B cell (primary cell): ENCODE data around the gene APOB. TPM values are rescaled to one million over a fixed set of nuclear protein-coding genes. Genes with fewer than 3 reads are reported as not detected.

Source experiments
- ATAC-seq: fragments of 200-7000 bp; cut with Tn5 transposase; one replicate; pipeline ENCODE4 v1.10.0; 2021; ENCODE audit warnings: low read depth, mild to moderate bottlenecking, moderate number of reproducible peaks, moderate library complexity
- CTCF ChIA-PET: fragments of 350-600 bp; sonication (Branson Sonifier 250); formaldehyde crosslinking; loops from one replicate; lab custom pipeline; 2021; ENCODE audit warnings: antibody characterized with exemption, inconsistent platforms; lab: Charles Lee
- POLR2A ChIA-PET: fragments of 350-600 bp; sonication (Branson Sonifier 250); formaldehyde crosslinking; loops from one replicate; lab custom pipeline; 2021; ENCODE audit warnings: antibody characterized with exemption; lab: Charles Lee
- DNase-seq: peaks from one replicate; pipeline ENCODE4 v3.0.0; 2013
- H2AFZ ChIP-seq: 2 replicates; pipeline ENCODE4 v1.6.1; 2012; ENCODE audit warnings: mild to moderate bottlenecking, low read depth, low read length; ENCODE audit not compliant: insufficient read depth, poor library complexity, severe bottlenecking
- H3K27ac ChIP-seq, 2 donors: 1 replicate in 1 of 2; 2 replicates in 1 of 2; pipeline ENCODE4 v1.5.1; 2012 to 2013; ENCODE audit warnings: low read length in 2 of 2, mild to moderate bottlenecking in 2 of 2, moderate library complexity in 1 of 2
- H3K27me3 ChIP-seq, 4 experiments: fragments of 200-600 bp in 1 of 4; sonication (generic) in 1 of 4; replicated peaks in 1 of 4; 1 replicate in 2 of 4; 2 replicates in 2 of 4; pipeline versions ENCODE4 v1.6.1 to v1.7.0; 2013 to 2016; ENCODE audit warnings: low read length in 3 of 4, mild to moderate bottlenecking in 2 of 4, mixed read lengths in 1 of 4, moderate library complexity in 1 of 4; ENCODE audit not compliant: insufficient read depth in 4 of 4, control insufficient read depth in 3 of 4; ENCODE audit errors: control extremely low read depth in 1 of 4
- H3K36me3 ChIP-seq, 2 experiments: replicated peaks in 1 of 2; 1 replicate in 1 of 2; 2 replicates in 1 of 2; pipeline versions ENCODE4 v1.6.1 to v1.7.1; 2013; ENCODE audit warnings: low read length in 1 of 2; ENCODE audit not compliant: insufficient read depth in 2 of 2, control insufficient read depth in 1 of 2; ENCODE audit errors: control extremely low read depth in 1 of 2, extremely low read depth in 1 of 2
- H3K4me1 ChIP-seq, 2 donors: fragments of 200-600 bp in 1 of 2; sonication (generic) in 1 of 2; 1 replicate in 1 of 2; 2 replicates in 1 of 2; pipeline versions ENCODE4 v1.5.1 to v1.6.1; 2013 to 2017; ENCODE audit warnings: low read length in 2 of 2; ENCODE audit not compliant: control insufficient read depth in 2 of 2, insufficient read depth in 2 of 2
- H3K4me2 ChIP-seq: replicated peaks from 2 replicates; pipeline ENCODE3; 2012; ENCODE audit warnings: mild to moderate bottlenecking, low read depth, low read length; ENCODE audit not compliant: poor library complexity, severe bottlenecking
- H3K4me3 ChIP-seq, 5 experiments: fragments of 200-600 bp in 1 of 5; sonication (generic) in 1 of 5; 1 replicate in 3 of 5; 2 replicates in 2 of 5; pipeline versions ENCODE4 v1.5.1 to v1.7.0; 2011 to 2016; ENCODE audit warnings: low read length in 4 of 5, mild to moderate bottlenecking in 4 of 5, low read depth in 2 of 5, control low read depth in 1 of 5, moderate library complexity in 1 of 5; ENCODE audit not compliant: insufficient read depth in 1 of 5; ENCODE audit errors: control extremely low read depth in 1 of 5, extremely low read depth in 1 of 5
- H3K79me2 ChIP-seq: fragments of 200-600 bp; sonication (generic); one replicate; pipeline ENCODE4 v1.6.0; 2016; ENCODE audit warnings: low read length; ENCODE audit not compliant: control insufficient read depth, insufficient read depth
- H3K9ac ChIP-seq: fragments of 200-600 bp; sonication (generic); 2 replicates; pipeline ENCODE4 v1.6.1; 2017; ENCODE audit warnings: mild to moderate bottlenecking, low read length, moderate library complexity
- H3K9me3 ChIP-seq, 3 donors: one replicate each; pipeline versions ENCODE4 v1.6.1 to v1.7.1; 2013; ENCODE audit warnings: low read length in 2 of 3; ENCODE audit not compliant: control insufficient read depth in 2 of 3, insufficient read depth in 1 of 3; ENCODE audit errors: control extremely low read depth in 1 of 3
- H4K20me1 ChIP-seq: 2 replicates; pipeline ENCODE4 v1.6.0; 2012; ENCODE audit warnings: mild to moderate bottlenecking, low read length; ENCODE audit not compliant: insufficient read depth, control insufficient read depth, poor library complexity, severe bottlenecking
- H3K27ac Mint-ChIP-seq: one replicate; pipeline ENCODE4 v1.8.0; 2021; ENCODE audit warnings: mixed read lengths
- H3K27me3 Mint-ChIP-seq: one replicate; pipeline ENCODE4 v1.8.0; 2021; ENCODE audit warnings: mixed read lengths
- H3K4me1 Mint-ChIP-seq: one replicate; pipeline ENCODE4 v1.8.0; 2021; ENCODE audit warnings: mixed read lengths
- H3K4me3 Mint-ChIP-seq: one replicate; pipeline ENCODE4 v1.8.0; 2021; ENCODE audit warnings: mixed read lengths
- H3K9me3 Mint-ChIP-seq: one replicate; pipeline ENCODE4 v1.8.0; 2022; ENCODE audit warnings: mixed read lengths; ENCODE audit not compliant: insufficient read depth
- CTCF ChIP-seq: fragments of 200-600 bp; IDR thresholded peaks from one replicate; pipeline ENCODE4 v1.8.0; 2022; ENCODE audit warnings: antibody characterized with exemption, mild to moderate bottlenecking
- EZH2 ChIP-seq: IDR thresholded peaks from 2 replicates; pipeline ENCODE4 v1.6.1; 2012; ENCODE audit warnings: borderline replicate concordance, low read depth, mild to moderate bottlenecking, moderate library complexity, low read length; ENCODE audit not compliant: insufficient read depth, poor library complexity, severe bottlenecking
- whole genome bisulfite sequencing: methylation state at CpG from one replicate; pipeline ENCODE4 v1.1.5; 2013; ENCODE audit warnings: missing lambda C conversion rate; ENCODE audit not compliant: insufficient coverage; 5-methylcytosine and 5-hydroxymethylcytosine counted together
- intact Hi-C: fragments of 100-400 bp; cut with micrococcal nuclease; formaldehyde crosslinking; loops from one replicate; pipeline ENCODE4 v1.10.0; 2022
- polyA plus RNA-seq: library from polyadenylated mRNA; depleted of rRNA; stranded (reverse); fragments of >200 nt; gene quantifications from 2 replicates; pipeline ENCODE4 v1.2.3, GENCODE V29; 2012
- total RNA-seq, 2 donors: library from RNA; stranded (reverse); fragments of 120-200 nt in 1 of 2; gene quantifications; 1 replicate in 1 of 2; 2 replicates in 1 of 2; pipeline versions ENCODE4 v1.2.3 to v1.2.4, GENCODE V29; 2013 to 2022

Gene APOB
- total and polyA plus RNA-seq, 2 donors (not counting 1 experiment from before 2014, with no cell fraction given), result not detected

- Histone ChIP-seq H3K9me3 (peaks cover 0 to 5% (median 0%) of the 10 kb centered on the region in 3 donors), H2AFZ (no peak overlapping the region), H3K36me3 (no peaks in the 10 kb centered on the region), H3K79me2 (no peaks in the 10 kb centered on the region), H3K27me3 (no peaks in the 10 kb centered on the region), H3K4me3 (no peak overlapping the region), H3K4me2 (no peak overlapping the region), H3K27ac (no peak overlapping the region), H3K9ac (no peak overlapping the region), H4K20me1 (no peaks in the 10 kb centered on the region), H3K4me1 (no peaks in the 10 kb centered on the region)
- Mint-ChIP-seq H3K4me3 (no peak overlapping the region), H3K27ac (no peak overlapping the region), H3K27me3 (peaks cover 6% of the 10 kb centered on the region), H3K4me1 (no peaks in the 10 kb centered on the region), H3K9me3 (no peaks in the 10 kb centered on the region)
- no peak for TF ChIP-seq CTCF
- TF ChIP-seq EZH2, result no peak
- no peak for ATAC-seq
- no peak for DNase-seq
- WGBS, result 85% methylated on average over 4 of the region's 8 CpGs
- intact Hi-C loops, result no loop called here
- POLR2A ChIA-PET, result no interaction called here
- CTCF ChIA-PET, result no interaction called here
Observed at GRCh38 chr2:20992201-20992711, 51.6 kb downstream of the APOB start.

- Histone ChIP-seq H3K36me3 (no peaks in the 10 kb centered on the region), H3K4me3 (no peak overlapping the region), H2AFZ (no peak overlapping the region), H3K27me3 (no peaks in the 10 kb centered on the region), H3K9me3 (peaks cover 0 to 5% (median 0%) of the 10 kb centered on the region in 3 donors), H3K4me1 (no peaks in the 10 kb centered on the region), H3K27ac (no peak overlapping the region), H3K9ac (no peak overlapping the region), H3K79me2 (no peaks in the 10 kb centered on the region), H3K4me2 (no peak overlapping the region), H4K20me1 (no peaks in the 10 kb centered on the region)
- H3K9me3 Mint-ChIP-seq, result no peaks in the 10 kb centered on the region
- ChIA-PET CTCF (no interaction called here), POLR2A (no interaction called here)
- no peaks in the 10 kb centered on the region for H3K4me1 Mint-ChIP-seq
- DNase-seq (no peak), ATAC-seq (no peak)
- 83% methylated on average over 16 of the region's 20 CpGs for WGBS
- H3K27ac Mint-ChIP-seq, result no peak overlapping the region
- intact Hi-C loops, result no loop called here
- TF ChIP-seq EZH2 (no peak), CTCF (no peak)
- H3K27me3 Mint-ChIP-seq, result peaks cover 6% of the 10 kb centered on the region
- H3K4me3 Mint-ChIP-seq, result no peak overlapping the region
Observed at GRCh38 chr2:20990442-20991430, 53.1 kb downstream of the APOB start.
